ENCODE measurements around the gene PRKCZ.

DNA sequence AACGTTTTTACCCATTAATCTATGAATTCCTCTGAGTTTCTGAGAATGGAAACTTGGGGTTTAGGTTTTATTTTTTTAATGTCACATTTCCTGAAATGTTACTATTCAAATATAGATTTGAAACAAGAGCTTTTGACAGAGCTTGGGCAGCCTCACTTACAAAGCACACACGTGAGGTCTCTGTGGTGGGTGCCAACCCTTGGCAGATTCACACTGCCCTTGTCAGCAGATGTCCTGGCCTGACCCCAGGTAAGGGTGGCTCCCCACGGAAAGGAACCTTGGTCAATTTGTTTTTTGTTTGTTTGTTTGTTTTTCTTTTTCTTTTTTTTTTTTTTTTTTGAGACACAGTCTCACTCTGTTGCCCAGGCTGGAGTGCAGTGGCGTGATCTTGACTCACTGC lies 90.8 kb downstream of the PRKCZ start:
- no peak for TF ChIP-seq EZH2 (IDR thresholded peaks at IDR 0.05; ENCODE audit: low read depth)
- TF ChIP-seq, protein P1, sequence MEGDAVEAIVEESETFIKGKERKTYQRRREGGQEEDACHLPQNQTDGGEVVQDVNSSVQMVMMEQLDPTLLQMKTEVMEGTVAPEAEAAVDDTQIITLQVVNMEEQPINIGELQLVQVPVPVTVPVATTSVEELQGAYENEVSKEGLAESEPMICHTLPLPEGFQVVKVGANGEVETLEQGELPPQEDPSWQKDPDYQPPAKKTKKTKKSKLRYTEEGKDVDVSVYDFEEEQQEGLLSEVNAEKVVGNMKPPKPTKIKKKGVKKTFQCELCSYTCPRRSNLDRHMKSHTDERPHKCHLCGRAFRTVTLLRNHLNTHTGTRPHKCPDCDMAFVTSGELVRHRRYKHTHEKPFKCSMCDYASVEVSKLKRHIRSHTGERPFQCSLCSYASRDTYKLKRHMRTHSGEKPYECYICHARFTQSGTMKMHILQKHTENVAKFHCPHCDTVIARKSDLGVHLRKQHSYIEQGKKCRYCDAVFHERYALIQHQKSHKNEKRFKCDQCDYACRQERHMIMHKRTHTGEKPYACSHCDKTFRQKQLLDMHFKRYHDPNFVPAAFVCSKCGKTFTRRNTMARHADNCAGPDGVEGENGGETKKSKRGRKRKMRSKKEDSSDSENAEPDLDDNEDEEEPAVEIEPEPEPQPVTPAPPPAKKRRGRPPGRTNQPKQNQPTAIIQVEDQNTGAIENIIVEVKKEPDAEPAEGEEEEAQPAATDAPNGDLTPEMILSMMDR (conservative IDR thresholded peaks at IDR 0.05): no peak

Measured in PC-9 (cell line).